MCF 10A (cell line): ENCODE data around the gene SUMO4. TPM values are rescaled to one million over a fixed set of nuclear protein-coding genes. Genes with fewer than 3 reads are reported as not detected.

Source experiments
- BruUV-seq: library from RNA; stranded (reverse); fragments of 400-500 nt; replicated peaks from 2 replicates; lab custom pipeline; 2021; lab: Mats Ljungman, UMichigan
- CTCF ChIA-PET: fragments of 300-600 bp; sonication (Branson Sonifier 250); formaldehyde crosslinking; extraction: SDS; loops from one replicate; lab custom pipeline; 2021; ENCODE audit warnings: antibody characterized with exemption, inconsistent platforms; lab: Yijun Ruan, JAX
- POLR2A ChIA-PET: fragments of 300-600, 350-650 bp; sonication (Branson Sonifier 250); formaldehyde crosslinking; extraction: SDS; loops from one replicate; lab custom pipeline; 2020; ENCODE audit warnings: antibody characterized with exemption, inconsistent platforms; lab: Yijun Ruan, JAX
- DNase-seq: peaks from one replicate; pipeline ENCODE4 v3.0.0-alpha.2; 2018; ENCODE audit not compliant: unreplicated experiment
- H3K27ac Mint-ChIP-seq: one replicate; pipeline ENCODE4 v1.8.0; 2022; ENCODE audit warnings: mild to moderate bottlenecking, low read depth, mixed read lengths; ENCODE audit not compliant: unreplicated experiment
- H3K27me3 Mint-ChIP-seq: one replicate; pipeline ENCODE4 v1.8.0; 2022; ENCODE audit warnings: mixed read lengths; ENCODE audit not compliant: insufficient read depth, unreplicated experiment
- H3K36me3 Mint-ChIP-seq: one replicate; pipeline ENCODE4 v1.8.0; 2022; ENCODE audit warnings: mild to moderate bottlenecking, moderate library complexity, mixed read lengths; ENCODE audit not compliant: insufficient read depth, unreplicated experiment
- H3K4me1 Mint-ChIP-seq: one replicate; pipeline ENCODE4 v1.8.0; 2022; ENCODE audit warnings: mixed read lengths; ENCODE audit not compliant: insufficient read depth, unreplicated experiment
- H3K4me3 Mint-ChIP-seq: one replicate; pipeline ENCODE4 v1.8.0; 2022; ENCODE audit warnings: mild to moderate bottlenecking, moderate library complexity, mixed read lengths; ENCODE audit not compliant: unreplicated experiment
- H3K9me3 Mint-ChIP-seq: one replicate; pipeline ENCODE4 v1.8.0; 2022; ENCODE audit warnings: mixed read lengths; ENCODE audit not compliant: unreplicated experiment
- CTCF ChIP-seq: fragments of 200-600 bp; IDR thresholded peaks from one replicate; pipeline ENCODE4 v1.8.0; 2022; ENCODE audit warnings: antibody characterized with exemption, mild to moderate bottlenecking; ENCODE audit not compliant: unreplicated experiment
- intact Hi-C: fragments of 100-400 bp; cut with micrococcal nuclease; formaldehyde crosslinking; loops from 2 replicates; pipeline ENCODE4 v1.14.1; 2022
- total RNA-seq: library from RNA; stranded (reverse); gene quantifications from 2 replicates; pipeline ENCODE4 v1.2.3, GENCODE V29; 2022

The SUMO4 gene
- total RNA-seq, 1 experiment from 2014 or later, result 2.1 TPM

- no peak for TF ChIP-seq CTCF
- ChIA-PET CTCF (interaction anchor here (0.5 to 3.2 kb wide), 2 partner anchors 14 to 479 kb away, joined by 3 to 14 read pairs; no protein-coding TSS in a partner anchor), POLR2A (no interaction called here)
- BruUV-seq, result no TSS peak
- no peaks in the 10 kb centered on the region for H3K4me1 Mint-ChIP-seq
- H3K27me3 Mint-ChIP-seq, result no peaks in the 10 kb centered on the region
- no peak overlapping the region for H3K4me3 Mint-ChIP-seq
- H3K9me3 Mint-ChIP-seq, result no peaks in the 10 kb centered on the region
- no peak overlapping the region for H3K27ac Mint-ChIP-seq
- DNase-seq, result no peak
- intact Hi-C loops, result no loop called here
- H3K36me3 Mint-ChIP-seq, result no peaks in the 10 kb centered on the region
Measured at GRCh38 chr6:149445573-149445972, 45.5 kb downstream of the SUMO4 start.

- H3K4me1 Mint-ChIP-seq, result no peaks in the 10 kb centered on the region
- no peaks in the 10 kb centered on the region for H3K9me3 Mint-ChIP-seq
- no peak overlapping the region for H3K27ac Mint-ChIP-seq
- H3K36me3 Mint-ChIP-seq, result no peaks in the 10 kb centered on the region
- H3K27me3 Mint-ChIP-seq, result no peaks in the 10 kb centered on the region
- TF ChIP-seq CTCF, result no peak
- no peak for DNase-seq
- BruUV-seq, result no TSS peak
- no peak overlapping the region for H3K4me3 Mint-ChIP-seq
- POLR2A ChIA-PET, result interaction anchor here (0.7 kb wide), 1 partner anchor 15 kb away, joined by 3 read pairs; no protein-coding TSS in a partner anchor
- intact Hi-C loops, result no loop called here
- CTCF ChIA-PET, result interaction anchor here (2.3 to 3.2 kb wide), 2 partner anchors 13 to 15 kb away, joined by 5 to 14 read pairs; no protein-coding TSS in a partner anchor
Measured at GRCh38 chr6:149446791-149447376, 46.8 kb downstream of the SUMO4 start.

- Mint-ChIP-seq H3K4me3 (no peak overlapping the region), H3K27ac (no peak overlapping the region), H3K9me3 (no peaks in the 10 kb centered on the region), H3K27me3 (no peaks in the 10 kb centered on the region), H3K36me3 (no peaks in the 10 kb centered on the region), H3K4me1 (no peaks in the 10 kb centered on the region)
- intact Hi-C loops, result no loop called here
- POLR2A ChIA-PET, result no interaction called here
- TF ChIP-seq CTCF, result no peak
- no peak for DNase-seq
- CTCF ChIA-PET, result interaction anchor here (1.0 kb wide), 1 partner anchor 43 kb away, joined by 3 read pairs; no protein-coding TSS in a partner anchor
- no TSS peak for BruUV-seq
Measured at GRCh38 chr6:149448821-149449453, 48.9 kb downstream of the SUMO4 start.

- Mint-ChIP-seq H3K9me3 (no peaks in the 10 kb centered on the region), H3K27ac (no peak overlapping the region), H3K4me1 (peaks cover 3% of the 10 kb centered on the region), H3K36me3 (no peaks in the 10 kb centered on the region), H3K27me3 (no peaks in the 10 kb centered on the region), H3K4me3 (no peak overlapping the region)
- intact Hi-C loops, result no loop called here
- ChIA-PET CTCF (interaction anchor here (0.6 to 1.0 kb wide), 2 partner anchors 42 to 249 kb away, joined by 3 to 6 read pairs; no protein-coding TSS in a partner anchor), POLR2A (no interaction called here)
- no peak for DNase-seq
- no TSS peak for BruUV-seq
- no peak for TF ChIP-seq CTCF
Measured at GRCh38 chr6:149449831-149450678, 50.0 kb downstream of the SUMO4 start.
